ENCODE data around the gene SCAANT1.

GRCh38 chr3:63867225-63867624 is 45.0 kb downstream of the SCAANT1 start:
- TF ChIP-seq EP300 (IDR thresholded peaks at IDR 0.05) (no peak), CTCF (IDR thresholded peaks at IDR 0.05) (no peak), POLR2A (IDR thresholded peaks at IDR 0.05) (no peak), POLR2AphosphoS5 (IDR thresholded peaks at IDR 0.05) (no peak)
